Forelimb muscle (tissue), 1 donor: Measurements from ENCODE around the gene MRPL10. TPM values are rescaled to one million over a fixed set of nuclear protein-coding genes. Genes with fewer than 3 reads are reported as not detected.
"Not testable (repeated sequence)": the region's sequence is repeated elsewhere in the genome, so short reads cannot be mapped to it uniquely, and the experiment has no call there.

Experiments
- DNase-seq: peaks from one replicate; pipeline ENCODE4 v3.0.0-alpha.2; 2013; ENCODE audit warnings: low read depth
- polyA plus RNA-seq: library from polyadenylated mRNA; unstranded; fragments of 120-200 nt; gene quantifications from one replicate; pipeline ENCODE4 v1.2.1, GENCODE V29; 2013; ENCODE audit not compliant: insufficient read length

Gene MRPL10
- polyA plus RNA-seq, 1 donor = 59.2 TPM

- DNase-seq = no peak
Observed at GRCh38 chr17:47792979-47793378, 38.4 kb downstream of the MRPL10 start.

DNA sequence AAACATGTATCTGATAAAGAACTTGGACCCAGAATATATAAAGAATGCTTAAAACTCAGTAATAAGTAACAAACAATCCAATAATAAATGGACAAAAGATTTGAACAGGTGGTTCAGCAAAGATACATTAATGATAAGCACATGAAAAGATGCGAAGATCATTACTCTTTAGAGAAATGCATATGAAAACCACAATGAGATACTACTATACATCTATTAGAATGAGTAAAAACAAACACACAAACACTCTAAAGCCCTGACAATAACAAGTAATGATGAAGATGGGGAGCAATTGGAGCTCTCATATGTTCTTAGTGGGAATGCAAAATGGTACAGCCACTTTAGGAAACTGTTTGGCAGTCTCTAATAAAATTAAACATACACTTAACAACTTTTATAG, 38.9 kb downstream of the MRPL10 start:
- DNase-seq = no peak

GRCh38 chr17:47791025-47791424, 40.3 kb downstream of the MRPL10 start:
- no peak for DNase-seq

DNA sequence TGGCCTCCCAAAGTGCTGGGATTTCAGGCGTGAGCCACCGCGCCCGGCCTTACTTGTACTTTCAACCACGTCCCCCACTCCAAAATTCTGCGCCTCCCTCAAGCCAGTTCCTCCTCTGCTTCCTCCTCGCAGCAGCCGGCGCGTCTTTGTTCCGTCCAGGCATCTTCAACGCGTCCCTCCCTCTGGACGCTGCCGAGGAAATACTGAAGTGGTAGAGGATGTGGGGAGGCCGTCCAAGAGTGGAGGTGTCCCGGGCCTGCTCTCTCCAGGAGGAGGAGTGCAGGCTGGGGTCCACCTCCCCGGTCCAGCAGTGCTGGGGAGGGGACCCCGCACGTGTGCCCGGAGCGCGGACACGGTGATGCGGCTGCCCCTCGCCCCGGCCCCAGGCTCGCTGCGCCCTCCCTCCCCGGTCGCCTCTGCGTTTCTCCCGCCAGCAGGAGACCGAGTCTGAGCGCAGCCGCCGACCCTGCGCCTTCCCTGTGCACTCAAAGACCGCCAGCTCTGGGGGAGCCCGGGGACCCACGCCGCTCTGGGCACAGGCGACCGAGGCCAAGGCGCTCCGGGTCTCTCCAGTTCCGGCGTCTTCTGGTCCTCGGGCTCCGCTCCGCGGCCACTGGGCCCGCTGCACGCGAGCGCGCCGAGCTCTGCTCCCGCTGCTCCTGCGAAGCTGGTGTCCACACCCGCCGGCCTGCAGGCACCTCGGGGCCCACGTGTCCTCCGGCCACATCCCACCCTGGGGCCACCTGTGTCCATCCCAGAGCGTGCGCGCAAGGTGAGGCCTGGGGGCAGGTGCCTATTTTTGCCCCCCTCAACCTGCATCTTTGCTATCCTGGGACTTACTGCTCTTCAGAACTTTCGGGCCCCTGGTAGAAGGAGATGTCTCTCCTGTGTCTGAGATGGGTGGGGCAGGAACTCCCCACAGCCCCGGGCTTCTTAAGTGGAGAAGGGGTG, 41.5 kb downstream of the MRPL10 start:
- DNase-seq = no peak

DNA sequence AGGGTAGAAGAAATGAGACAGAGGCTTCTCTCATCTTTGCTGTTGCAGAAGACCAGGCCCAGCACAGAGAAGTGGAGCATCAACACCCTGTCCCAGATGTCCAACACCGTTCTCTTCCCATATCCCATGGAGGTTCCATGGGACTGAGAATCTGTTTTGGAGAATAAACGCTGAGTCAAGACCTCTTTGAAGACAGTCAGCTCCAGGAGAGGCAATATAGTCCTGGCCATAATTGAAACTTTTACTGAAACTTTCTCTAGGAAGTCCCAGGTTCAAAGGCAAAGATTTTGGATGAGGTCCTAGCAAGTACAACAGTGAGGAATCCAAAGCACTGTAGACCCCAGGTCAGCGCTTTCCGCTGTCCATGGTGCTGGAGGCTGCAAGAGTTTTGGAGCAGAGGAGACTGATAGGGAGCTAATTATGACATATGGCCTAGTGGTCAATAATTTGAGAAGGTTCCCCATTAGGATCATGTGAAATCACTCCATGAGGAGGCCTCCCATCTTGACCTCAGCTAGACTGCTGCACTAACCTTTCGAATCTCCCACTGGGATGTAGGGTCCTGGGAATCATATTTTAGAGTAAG, 45.7 kb downstream of the MRPL10 start:
- no peak for DNase-seq

- no peak for DNase-seq
Observed at GRCh38 chr17:47781397-47781796, 49.9 kb downstream of the MRPL10 start.

DNA sequence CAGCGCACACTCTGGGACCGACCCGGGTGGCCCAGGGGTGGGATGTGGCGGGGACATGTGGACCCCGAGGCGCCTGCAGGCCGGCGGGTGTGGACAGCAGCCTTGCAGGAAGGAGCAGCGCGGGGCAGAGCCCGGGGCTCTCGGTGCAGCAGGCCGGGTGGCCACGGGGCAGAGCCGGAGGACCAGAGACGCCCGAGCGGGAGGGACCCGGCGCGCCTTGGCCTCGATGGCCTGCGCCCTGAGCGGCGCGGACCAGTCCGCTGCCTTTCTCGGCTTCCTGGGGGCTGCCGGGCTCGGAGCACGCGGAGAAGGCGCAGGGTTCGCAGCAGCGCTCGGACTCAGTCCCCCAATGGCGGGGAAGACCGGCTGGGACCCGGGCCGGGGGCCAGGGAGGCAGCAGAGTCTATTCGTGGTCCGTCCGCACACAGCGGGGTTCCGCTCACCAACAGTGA, 53.1 kb downstream of the MRPL10 start:
- no peak for DNase-seq

DNA sequence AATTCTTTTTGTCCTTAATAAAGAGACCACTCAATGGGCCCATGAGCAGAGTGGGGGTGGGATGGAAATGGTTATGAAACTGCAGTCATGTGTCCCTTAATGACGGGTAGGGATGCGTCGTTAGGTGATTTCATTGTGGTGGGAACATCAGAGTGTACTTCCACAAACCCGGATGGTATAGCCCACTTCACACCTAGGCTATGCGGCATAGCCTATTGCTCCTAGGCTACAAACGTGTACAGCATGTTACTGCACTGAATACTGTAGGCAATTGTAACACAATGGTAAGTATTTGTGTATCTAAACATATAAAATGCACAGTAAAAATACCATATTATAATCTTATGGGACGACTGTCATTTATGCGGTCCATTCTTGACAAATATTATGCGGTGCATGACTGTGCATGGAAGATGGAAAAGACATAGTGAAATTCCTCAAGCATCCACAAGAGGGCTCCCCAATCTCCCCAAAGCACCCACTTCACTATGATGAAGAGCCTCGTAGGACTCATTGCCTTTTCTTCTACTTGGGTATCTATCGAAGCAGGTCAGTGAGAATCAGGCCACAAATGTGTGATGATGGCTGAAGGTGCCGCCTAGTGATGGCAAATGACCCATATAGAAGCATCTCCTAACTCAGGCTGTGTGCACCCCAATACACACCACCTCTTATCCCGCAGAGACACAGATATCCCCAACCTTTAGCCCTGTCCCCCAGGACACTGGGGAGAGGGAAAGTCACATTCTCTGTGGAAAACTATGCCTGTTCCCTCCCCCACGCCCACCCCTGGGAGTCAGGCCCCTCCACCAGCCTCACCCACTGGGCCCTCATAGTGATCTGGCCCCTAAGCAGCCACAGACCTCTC, 54.8 kb downstream of the MRPL10 start:
- no peak for DNase-seq

DNA sequence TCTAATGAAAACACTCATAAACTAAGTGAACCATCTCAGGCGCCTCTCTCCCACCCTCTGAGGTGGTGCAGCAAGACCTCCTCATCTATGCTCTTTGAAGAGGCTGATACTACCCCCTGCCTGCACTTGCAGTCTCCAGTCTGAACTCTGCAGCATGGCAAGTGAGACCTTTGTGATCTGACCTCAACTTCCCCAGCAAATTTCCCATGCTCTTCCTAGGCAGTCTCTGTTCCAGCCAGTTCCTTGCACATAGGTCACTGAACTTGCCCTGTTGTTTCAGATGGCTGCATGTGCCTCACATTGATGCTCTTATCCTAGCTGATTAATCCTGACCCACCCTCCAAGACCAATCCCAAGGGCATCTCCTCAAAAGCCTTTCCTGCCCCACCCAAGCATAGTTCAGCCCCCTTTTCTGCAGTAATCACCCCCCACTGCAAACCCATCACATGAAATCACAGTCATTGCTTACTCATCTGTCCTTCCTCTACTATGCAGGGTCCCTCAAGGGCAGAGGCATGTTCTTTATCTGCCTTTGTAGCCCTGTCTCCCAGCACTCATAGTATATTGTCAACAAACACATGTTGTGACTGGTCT, 56.3 kb downstream of the MRPL10 start:
- DNase-seq = no peak

DNA sequence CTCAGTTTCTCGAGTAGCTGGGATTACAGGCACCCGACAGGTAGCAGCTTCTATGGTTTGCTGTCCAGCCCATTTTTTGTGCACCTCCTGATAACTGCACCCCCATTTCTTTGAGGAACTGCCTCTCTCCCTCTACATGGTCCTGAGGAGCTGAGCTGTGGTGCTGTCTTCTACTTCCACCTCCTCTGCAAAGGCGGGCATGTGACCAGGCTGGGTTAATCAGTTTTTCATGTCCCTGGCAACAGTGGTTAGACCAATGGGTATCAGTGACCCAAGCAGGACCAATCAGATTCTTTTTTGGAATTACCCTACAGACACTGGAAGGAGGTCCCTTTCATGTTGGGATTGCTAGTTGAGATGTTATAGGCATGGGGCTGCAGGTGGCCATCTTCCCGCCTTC, 57.0 kb downstream of the MRPL10 start:
- DNase-seq = no peak

GRCh38 chr17:47773649-47774048, 57.7 kb downstream of the MRPL10 start:
- not testable (repeated sequence) for DNase-seq

Other genes with a start within 250 kb of the MRPL10 start
- 151 TPM for gene KPNB1, start 181.6 kb downstream of the MRPL10 start, polyA plus RNA-seq
- 34.0 TPM for gene TBKBP1, start 137.4 kb downstream of the MRPL10 start, polyA plus RNA-seq
- gene TBX21, start 98.3 kb downstream of the MRPL10 start, polyA plus RNA-seq = 0.29 TPM
- 15.5 TPM for gene OSBPL7, start 9.7 kb downstream of the MRPL10 start, polyA plus RNA-seq
- 0.81 TPM for gene LRRC46, start 129 bp upstream of the MRPL10 start, polyA plus RNA-seq
- gene SCRN2, start 9.7 kb upstream of the MRPL10 start, polyA plus RNA-seq = 26.0 TPM
- 1.0 TPM for gene SP6, start 19.6 kb upstream of the MRPL10 start, polyA plus RNA-seq
- 13.9 TPM for gene SP2, start 64.7 kb upstream of the MRPL10 start, polyA plus RNA-seq
- 9.7 TPM for gene PNPO, start 110.0 kb upstream of the MRPL10 start, polyA plus RNA-seq
- 0.11 TPM for gene PRR15L, start 126.3 kb upstream of the MRPL10 start, polyA plus RNA-seq
- gene CDK5RAP3, start 139.6 kb upstream of the MRPL10 start, polyA plus RNA-seq = 80.2 TPM
- gene COPZ2, start 206.3 kb upstream of the MRPL10 start, polyA plus RNA-seq = 42.6 TPM
- 272 TPM for gene NFE2L1, start 216.8 kb upstream of the MRPL10 start, polyA plus RNA-seq